Psoas muscle (tissue), 8 donors: Measurements from ENCODE around the gene TMEM38A. TPM values are rescaled to one million over a fixed set of nuclear protein-coding genes. Genes with fewer than 3 reads are reported as not detected.
A peak's percentile ranks its signal among the peaks of the same experiment; 100 is the strongest.
"Not testable (repeated sequence)": the region's sequence is repeated elsewhere in the genome, so short reads cannot be mapped to it uniquely, and the experiment has no call there.

Source experiments
- ATAC-seq, 4 donors: fragments of 200-7000 bp; cut with Tn5 transposase; one replicate each; pipeline ENCODE4 v1.9.1; 2020; ENCODE audit warnings: moderate library complexity in 3 of 4, mild to moderate bottlenecking in 2 of 4
- DNase-seq, 2 donors: peaks; one replicate each; pipeline ENCODE4 v3.0.0-alpha.2; 2020
- H3K27ac ChIP-seq: fragments of 200-600 bp; one replicate; pipeline ENCODE4 v1.8.0; 2022
- H3K27me3 ChIP-seq, 3 donors: fragments of 200-600 bp in 1 of 3; one replicate each; pipeline versions ENCODE4 v1.6.1 to v1.8.0; 2013 to 2022; ENCODE audit warnings: low read length in 2 of 3, mild to moderate bottlenecking in 2 of 3, moderate library complexity in 1 of 3; ENCODE audit not compliant: insufficient read depth in 3 of 3
- H3K36me3 ChIP-seq, 2 donors: fragments of 200-600 bp in 1 of 2; one replicate each; pipeline versions ENCODE4 v1.6.1 to v1.8.0; 2013 to 2022; ENCODE audit warnings: low read depth in 1 of 2, mild to moderate bottlenecking in 1 of 2, moderate library complexity in 1 of 2; ENCODE audit not compliant: insufficient read depth in 1 of 2
- H3K4me1 ChIP-seq: fragments of 200-600 bp; one replicate; pipeline ENCODE4 v1.8.0; 2022
- H3K4me3 ChIP-seq: fragments of 200-600 bp; one replicate; pipeline ENCODE4 v1.8.0; 2022; ENCODE audit warnings: mild to moderate bottlenecking
- H3K9me3 ChIP-seq: fragments of 200-600 bp; one replicate; pipeline ENCODE4 v1.8.0; 2022
- WGBS, 3 donors: extraction: QIAGEN DNeasy Blood & Tissue Kit; methylation state at CpG; one replicate each; pipeline versions ENCODE4 v1.1.6 to v1.1.7; 2013; 5-methylcytosine and 5-hydroxymethylcytosine counted together
- intact Hi-C, 2 donors: fragments of 100-400 bp; cut with DNase I; formaldehyde crosslinking; loops; one replicate each; pipeline versions ENCODE4 v1.11.0 to v1.14.2; 2022
- polyA plus RNA-seq, 3 donors: library from polyadenylated mRNA; stranded (reverse); fragments of 200-250 nt; gene quantifications; one replicate each; pipeline ENCODE4 v1.2.3, GENCODE V29; 2013
- total RNA-seq, 4 donors: library from RNA; stranded (reverse); fragmentation: NEBNext Ultra II Directional in 2 of 4; extraction: Animal tissue kit (Norgen Biotek cat#: 25700) in 2 of 4; gene quantifications; one replicate each; pipeline versions ENCODE4 v1.2.1 to v1.2.4, GENCODE V29; 2021 to 2023
- TF ChIP-seq, protein P1 (sequence below): fragments of 200-600 bp; IDR thresholded peaks from one replicate; pipeline ENCODE4 v1.8.0; 2022; ENCODE audit warnings: antibody characterized with exemption
- donor health status: healthy with polysubstance abuse.
- donor health status: DM: no; HTN: no; CAD: no; lungs with moderate emphysema.
- donor health status: Bipolar disorder and iron deficiency.
- donor health status: healthy.
- donor health status: DM: yes; HTN: yes; CAD: no.
- donor health status: DM: no; HTN: no; CAD: no.
- donor health status: DM: no; HTN: no; CAD: no.
- donor health status: DM: yes; HTN: yes; CAD: no.

The TMEM38A gene
- total and polyA plus RNA-seq, 7 donors, result 53.2 to 295 (median 130) TPM

DNA sequence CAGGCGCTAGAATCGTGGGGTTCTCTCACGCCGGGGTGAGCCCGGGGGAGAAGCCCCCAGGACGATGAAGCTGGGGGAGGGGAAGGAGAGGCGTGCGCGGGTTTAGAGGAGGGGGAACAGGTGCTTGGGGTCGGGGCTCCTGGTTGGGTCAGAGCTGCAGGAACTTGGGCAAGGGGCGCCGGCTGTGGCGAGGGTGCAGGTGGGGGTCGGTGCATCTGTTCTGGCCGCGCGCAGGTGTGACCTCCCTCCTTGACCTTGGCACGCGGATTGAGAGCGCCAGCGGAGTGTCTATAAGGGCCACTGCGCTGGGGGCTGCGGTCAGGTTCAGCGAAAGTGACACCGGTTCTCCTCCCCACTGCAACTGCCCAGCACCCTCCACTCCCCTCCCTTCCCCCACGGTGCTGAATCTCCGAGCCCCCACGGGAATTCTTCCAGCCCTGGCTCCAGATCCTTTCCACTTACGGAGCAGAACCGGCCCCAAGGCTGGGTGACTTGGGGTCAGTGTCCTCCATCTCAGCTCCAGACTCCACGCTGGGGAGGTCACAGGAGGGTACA, 618 bp downstream of the TMEM38A start:
- Histone ChIP-seq H3K4me3 (peak overlapping the region; percentile 74), H3K4me1 (peaks cover 48% of the 10 kb centered on the region), H3K36me3 (peaks cover 0 to 32% of the 10 kb centered on the region in 2 donors), H3K9me3 (no peaks in the 10 kb centered on the region), H3K27ac (peak overlapping the region; percentile 97), H3K27me3 (no peaks in the 10 kb centered on the region)
- DNase-seq (peak; percentile 62 to 88), ATAC-seq (peak; percentile 24 to 53 (median 36))
- 1% methylated on average over 24 to 31 of the region's 31 CpGs for WGBS, 3 donors
- TF ChIP-seq, protein P1, sequence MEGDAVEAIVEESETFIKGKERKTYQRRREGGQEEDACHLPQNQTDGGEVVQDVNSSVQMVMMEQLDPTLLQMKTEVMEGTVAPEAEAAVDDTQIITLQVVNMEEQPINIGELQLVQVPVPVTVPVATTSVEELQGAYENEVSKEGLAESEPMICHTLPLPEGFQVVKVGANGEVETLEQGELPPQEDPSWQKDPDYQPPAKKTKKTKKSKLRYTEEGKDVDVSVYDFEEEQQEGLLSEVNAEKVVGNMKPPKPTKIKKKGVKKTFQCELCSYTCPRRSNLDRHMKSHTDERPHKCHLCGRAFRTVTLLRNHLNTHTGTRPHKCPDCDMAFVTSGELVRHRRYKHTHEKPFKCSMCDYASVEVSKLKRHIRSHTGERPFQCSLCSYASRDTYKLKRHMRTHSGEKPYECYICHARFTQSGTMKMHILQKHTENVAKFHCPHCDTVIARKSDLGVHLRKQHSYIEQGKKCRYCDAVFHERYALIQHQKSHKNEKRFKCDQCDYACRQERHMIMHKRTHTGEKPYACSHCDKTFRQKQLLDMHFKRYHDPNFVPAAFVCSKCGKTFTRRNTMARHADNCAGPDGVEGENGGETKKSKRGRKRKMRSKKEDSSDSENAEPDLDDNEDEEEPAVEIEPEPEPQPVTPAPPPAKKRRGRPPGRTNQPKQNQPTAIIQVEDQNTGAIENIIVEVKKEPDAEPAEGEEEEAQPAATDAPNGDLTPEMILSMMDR, result no peak
- intact Hi-C loops, result no loop called here

DNA sequence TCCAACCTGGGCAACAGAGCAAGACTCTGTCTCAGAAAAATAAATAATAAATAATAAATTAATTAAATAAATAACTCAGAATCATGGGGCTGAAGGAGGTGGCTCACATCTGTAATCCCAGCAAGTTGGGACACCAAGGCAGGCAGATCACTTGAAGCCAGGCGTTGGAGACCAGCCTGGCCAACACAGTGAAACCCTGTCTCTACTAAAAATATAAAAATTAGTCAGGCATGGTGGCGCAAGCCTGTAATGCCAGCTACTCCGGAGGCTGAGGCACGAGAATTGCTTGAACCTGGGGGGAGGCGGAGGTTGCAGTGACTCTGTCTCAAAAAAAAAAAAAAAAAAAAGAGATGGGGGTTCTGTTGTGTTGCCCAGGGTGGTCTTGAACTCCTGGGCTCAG, 7.2 kb downstream of the TMEM38A start:
- TF ChIP-seq, protein P1, result no peak
- DNase-seq (peak; percentile 33 to 79), ATAC-seq (peak in 3 of 4 donors; percentile 20 to 47 (median 43))

GRCh38 chr19:16668702-16669101, 7.8 kb downstream of the TMEM38A start:
- H3K4me3 ChIP-seq, ATAC-seq, H3K9me3 ChIP-seq, H3K27me3 ChIP-seq, H3K36me3 ChIP-seq, intact Hi-C loops, DNase-seq: not testable (repeated sequence)
- peak overlapping the region; percentile 83 for H3K27ac ChIP-seq
- WGBS, 3 donors, result 40 to 65% (median 51%) methylated on average over 4 of the region's 4 CpGs
- peaks cover 36% of the 10 kb centered on the region for H3K4me1 ChIP-seq

More for the DNA sequence above, 7.2 kb downstream of the TMEM38A start:
- Histone ChIP-seq H3K9me3 (no peaks in the 10 kb centered on the region), H3K27me3 (no peaks in the 10 kb centered on the region), H3K4me1 (peaks cover 33% of the 10 kb centered on the region), H3K27ac (peak overlapping the region; percentile 83), H3K4me3 (no peak overlapping the region), H3K36me3 (peaks cover 0 to 9% of the 10 kb centered on the region in 2 donors)
- intact Hi-C loops, result no loop called here
- 31 to 68% (median 39%) methylated on average over 5 of the region's 5 CpGs for WGBS, 3 donors

- Histone ChIP-seq H3K27ac (peak overlapping the region; percentile 83), H3K9me3 (no peaks in the 10 kb centered on the region), H3K4me3 (no peak overlapping the region), H3K36me3 (peaks cover 0 to 9% of the 10 kb centered on the region in 2 donors), H3K27me3 (no peaks in the 10 kb centered on the region), H3K4me1 (peaks cover 27% of the 10 kb centered on the region)
- ATAC-seq, result no peak
- DNase-seq, result no peak
- WGBS, 3 donors, result 62 to 81% (median 65%) methylated on average over 13 of the region's 13 CpGs
- intact Hi-C loops, result no loop called here
- TF ChIP-seq, protein P1, result no peak
Measured at GRCh38 chr19:16670291-16670690, 9.4 kb downstream of the TMEM38A start.

DNA sequence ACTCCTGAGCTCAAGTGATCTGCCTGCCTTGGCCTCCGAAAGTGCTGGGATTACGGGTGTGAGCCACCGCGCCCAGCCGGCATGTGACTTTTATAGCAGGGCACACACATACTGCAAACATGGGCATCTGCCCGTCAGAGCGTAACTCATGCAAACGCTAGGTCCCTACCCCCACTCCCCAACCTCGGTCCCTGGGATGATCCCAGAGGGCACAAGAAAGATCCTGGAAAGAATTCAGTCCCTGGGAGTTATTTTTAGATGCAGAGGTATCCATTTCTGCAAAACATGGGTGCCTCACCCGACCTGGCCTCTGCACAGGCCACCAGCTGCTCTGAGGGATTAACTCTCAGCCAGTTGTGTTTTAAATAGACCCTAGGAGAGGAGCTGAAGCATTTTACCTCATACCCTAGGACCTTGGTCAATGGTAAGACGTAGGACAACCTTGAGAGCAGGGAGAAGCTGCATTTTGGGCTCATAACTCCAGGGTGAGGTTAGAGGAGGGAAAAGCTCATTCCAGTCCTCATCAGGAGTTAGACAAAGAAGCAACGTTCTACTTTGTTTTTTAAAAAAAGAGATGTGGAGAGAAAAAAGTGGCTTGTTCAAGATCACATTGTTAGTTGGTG, 10.8 kb downstream of the TMEM38A start:
- Histone ChIP-seq H3K9me3 (no peaks in the 10 kb centered on the region), H3K4me1 (peaks cover 29% of the 10 kb centered on the region), H3K4me3 (no peak overlapping the region), H3K27ac (peak overlapping the region; percentile 83), H3K36me3 (no peaks in the 10 kb centered on the region), H3K27me3 (no peaks in the 10 kb centered on the region)
- intact Hi-C loops, result no loop called here
- TF ChIP-seq, protein P1, result no peak
- peak; percentile 74 to 92 for DNase-seq
- 29 to 40% (median 31%) methylated on average over 12 of the region's 12 CpGs for WGBS, 3 donors
- ATAC-seq, result peak; percentile 88 to 96 (median 94)
